SK-N-SH (cell line): ENCODE data around the gene ZNF213. TPM values are rescaled to one million over a fixed set of nuclear protein-coding genes. Genes with fewer than 3 reads are reported as not detected.

Experiments used
- CTCF ChIA-PET: fragments of 300-600, 350-600 bp; formaldehyde crosslinking; extraction: SDS; loops from one replicate; lab custom pipeline; 2021; lab: Yijun Ruan, JAX
- POLR2A ChIA-PET: fragments of 350-600 bp; sonication (Branson Sonifier 250); formaldehyde crosslinking; extraction: SDS; loops from one replicate; lab custom pipeline; 2020; ENCODE audit warnings: antibody characterized with exemption, inconsistent platforms; lab: Yijun Ruan, JAX
- DNase-seq: peaks from one replicate; pipeline ENCODE4 v3.0.0; 2012
- H2AFZ ChIP-seq: fragments of 200-600 bp; sonication (generic); 2 replicates; pipeline ENCODE4 v1.8.1; 2016; ENCODE audit warnings: antibody characterized with exemption, mild to moderate bottlenecking, low read depth
- H3F3A ChIP-seq: fragments of 200-600 bp; sonication (generic); replicated peaks from 2 replicates; pipeline ENCODE3; 2016; ENCODE audit warnings: antibody characterized with exemption, mild to moderate bottlenecking; ENCODE audit not compliant: insufficient read depth
- H3K27ac ChIP-seq, 2 experiments: fragments of 200-500 bp in 1 of 2; fragments of 200-600 bp in 1 of 2; sonication (Bioruptor generic) in 1 of 2; sonication (generic), shearing (Covaris generic) in 1 of 2; 2 replicates each; pipeline versions ENCODE4 v1.5.1 to v1.6.1; 2014 to 2016; ENCODE audit warnings: low read depth in 2 of 2, inconsistent platforms in 1 of 2, low read length in 1 of 2, mild to moderate bottlenecking in 1 of 2, mixed read lengths in 1 of 2
- H3K27me3 ChIP-seq: fragments of 200-600 bp; sonication (generic), shearing (Covaris generic); 2 replicates; pipeline ENCODE4 v1.6.1; 2016; ENCODE audit warnings: mixed run types; ENCODE audit not compliant: insufficient read depth
- H3K36me3 ChIP-seq, 2 experiments: fragments of 200-500 bp in 1 of 2; fragments of 200-600 bp in 1 of 2; sonication (Bioruptor generic) in 1 of 2; sonication (generic) in 1 of 2; replicated peaks in 1 of 2; 2 replicates each; pipeline versions ENCODE3 to v1.5.1; 2014 to 2016; ENCODE audit warnings: low read length in 1 of 2, mild to moderate bottlenecking in 1 of 2; ENCODE audit not compliant: insufficient read depth in 2 of 2, control insufficient read depth in 1 of 2
- H3K4me1 ChIP-seq, 2 experiments: fragments of 200-500 bp in 1 of 2; fragments of 200-600 bp in 1 of 2; sonication (Bioruptor generic) in 1 of 2; sonication (generic), shearing (Covaris generic) in 1 of 2; 2 replicates each; pipeline versions ENCODE4 v1.5.1 to v1.6.1; 2014 to 2016; ENCODE audit warnings: low read depth in 1 of 2, low read length in 1 of 2, mixed run types in 1 of 2; ENCODE audit not compliant: insufficient read depth in 2 of 2, control insufficient read depth in 1 of 2
- H3K4me2 ChIP-seq: fragments of 200-600 bp; sonication (generic), shearing (Covaris generic); 2 replicates; pipeline ENCODE4 v1.6.1; 2017; ENCODE audit warnings: mixed run types
- H3K4me3 ChIP-seq, 2 experiments: fragments of 200-500 bp in 1 of 2; fragments of 200-600 bp in 1 of 2; sonication (Bioruptor generic) in 1 of 2; sonication (generic), shearing (Covaris generic) in 1 of 2; 2 replicates each; pipeline versions ENCODE4 v1.5.1 to v1.8.1; 2014 to 2016; ENCODE audit warnings: low read depth in 2 of 2, inconsistent platforms in 1 of 2, low read length in 1 of 2, mild to moderate bottlenecking in 1 of 2, mixed read lengths in 1 of 2, moderate library complexity in 1 of 2
- H3K79me2 ChIP-seq: fragments of 200-600 bp; sonication (generic); 2 replicates; pipeline ENCODE4 v1.8.1; 2017; ENCODE audit warnings: mild to moderate bottlenecking; ENCODE audit not compliant: insufficient read depth
- H3K9ac ChIP-seq: fragments of 200-600 bp; sonication (generic); 2 replicates; pipeline ENCODE4 v1.6.1; 2017; ENCODE audit warnings: mixed run types
- H3K9me2 ChIP-seq: fragments of 200-600 bp; sonication (generic); 2 replicates; pipeline ENCODE4 v1.6.1; 2017; ENCODE audit warnings: mixed run types
- H3K9me3 ChIP-seq: fragments of 200-600 bp; sonication (generic); 2 replicates; pipeline ENCODE4 v1.6.1; 2017; ENCODE audit warnings: mixed run types, mild to moderate bottlenecking, moderate library complexity
- H4K20me1 ChIP-seq: fragments of 200-600 bp; sonication (generic); 2 replicates; pipeline ENCODE4 v1.6.1; 2017; ENCODE audit warnings: mild to moderate bottlenecking, mixed run types; ENCODE audit not compliant: insufficient read depth
- CHD2 ChIP-seq: fragments of 150-350 bp; IDR thresholded peaks from 2 replicates; pipeline ENCODE4 v1.6.1; 2018; ENCODE audit warnings: low read length; ENCODE audit not compliant: partially characterized antibody
- CTCF ChIP-seq: fragments of 200-600 bp; sonication (generic); IDR thresholded peaks from 2 replicates; pipeline ENCODE4 v1.6.1; 2017; ENCODE audit warnings: antibody characterized with exemption, mild to moderate bottlenecking, moderate library complexity
- ELF1 ChIP-seq: IDR thresholded peaks from 2 replicates; pipeline ENCODE4 v1.4.0; 2012
- EZH2phosphoT487 ChIP-seq: fragments of 200-600 bp; sonication (generic); IDR thresholded peaks from 2 replicates; pipeline ENCODE4 v1.6.1; 2017; ENCODE audit warnings: low read depth, mixed run types, mild to moderate bottlenecking, antibody characterized with exemption, moderate library complexity, borderline replicate concordance
- FOSL2 ChIP-seq: IDR thresholded peaks from 2 replicates; pipeline ENCODE4 v1.4.0; 2012; ENCODE audit warnings: low read depth, mild to moderate bottlenecking, moderate library complexity, borderline replicate concordance
- FOXJ3 ChIP-seq: sonication (generic); formaldehyde crosslinking; IDR thresholded peaks from 2 replicates; pipeline ENCODE4 v1.5.1; 2020; ENCODE audit warnings: mild to moderate bottlenecking, missing genetic modification reagents
- FOXM1 ChIP-seq: IDR thresholded peaks from 2 replicates; pipeline ENCODE4 v1.4.0; 2012; ENCODE audit warnings: low read depth, mild to moderate bottlenecking
- GABPA ChIP-seq: IDR thresholded peaks from 2 replicates; pipeline ENCODE4 v1.4.0; 2012; ENCODE audit warnings: low read depth, mild to moderate bottlenecking
- GATA2 ChIP-seq: sonication (generic); formaldehyde crosslinking; IDR thresholded peaks from 2 replicates; pipeline ENCODE4 v1.5.0; 2020; ENCODE audit warnings: mild to moderate bottlenecking, missing genetic modification reagents
- JUND ChIP-seq: IDR thresholded peaks from 2 replicates; pipeline ENCODE4 v1.4.0; 2012
- MAX ChIP-seq: IDR thresholded peaks from 2 replicates; pipeline ENCODE4 v1.4.0; 2012; ENCODE audit warnings: low read depth
- MEF2A ChIP-seq: IDR thresholded peaks from 2 replicates; pipeline ENCODE4 v1.4.0; 2012; ENCODE audit warnings: low read depth, borderline replicate concordance
- MXI1 ChIP-seq: IDR thresholded peaks from 2 replicates; pipeline ENCODE4 v1.6.1; 2012; ENCODE audit warnings: mild to moderate bottlenecking, low read depth, low read length, improper control_type of control experiment
- NRF1 ChIP-seq: IDR thresholded peaks from 2 replicates; pipeline ENCODE4 v1.6.1; 2012; ENCODE audit warnings: low read depth, mild to moderate bottlenecking, low read length
- PBX3 ChIP-seq: IDR thresholded peaks from 2 replicates; pipeline ENCODE4; 2012
- RCOR1 ChIP-seq: fragments of 150-350 bp; IDR thresholded peaks from 2 replicates; pipeline ENCODE4 v1.6.1; 2017; ENCODE audit warnings: antibody characterized with exemption, low read length
- RFX5 ChIP-seq: IDR thresholded peaks from 2 replicates; pipeline ENCODE4 v1.6.1; 2012; ENCODE audit warnings: mild to moderate bottlenecking, improper control_type of control experiment, low read length
- TAF1 ChIP-seq: IDR thresholded peaks from 2 replicates; pipeline ENCODE4 v1.6.1; 2012; ENCODE audit warnings: low read depth, mild to moderate bottlenecking, low read length, moderate library complexity, borderline replicate concordance
- TCF12 ChIP-seq: IDR thresholded peaks from 2 replicates; pipeline ENCODE4 v1.4.0; 2012
- YY1 ChIP-seq: IDR thresholded peaks from 2 replicates; pipeline ENCODE4 v1.4.0; 2012; ENCODE audit warnings: low read depth, mild to moderate bottlenecking
- WGBS: methylation state at CpG from one replicate; pipeline ENCODE4 v1.1.6; 2017; ENCODE audit warnings: low lambda C conversion rate; 5-methylcytosine and 5-hydroxymethylcytosine counted together
- polyA plus RNA-seq, 3 experiments: library from polyadenylated mRNA; depleted of rRNA; stranded (reverse); fragments of >200 nt; gene quantifications; 2 replicates each; pipeline ENCODE4 v1.2.3, GENCODE V29; 2012
- TF ChIP-seq, protein P1 (sequence below): IDR thresholded peaks from 2 replicates; pipeline ENCODE4 v1.6.1; 2012; ENCODE audit warnings: mild to moderate bottlenecking, low read depth, low read length, moderate library complexity
- TF ChIP-seq, protein P2 (sequence below): fragments of 150-350 bp; IDR thresholded peaks from 2 replicates; pipeline ENCODE4 v1.6.1; 2017; ENCODE audit warnings: antibody characterized with exemption, low read length, low read depth, borderline replicate concordance

Gene ZNF213
- polyA plus RNA-seq, 1 of the 3 experiments (the other 2 are of a cell fraction) = 1.1 TPM

DNA sequence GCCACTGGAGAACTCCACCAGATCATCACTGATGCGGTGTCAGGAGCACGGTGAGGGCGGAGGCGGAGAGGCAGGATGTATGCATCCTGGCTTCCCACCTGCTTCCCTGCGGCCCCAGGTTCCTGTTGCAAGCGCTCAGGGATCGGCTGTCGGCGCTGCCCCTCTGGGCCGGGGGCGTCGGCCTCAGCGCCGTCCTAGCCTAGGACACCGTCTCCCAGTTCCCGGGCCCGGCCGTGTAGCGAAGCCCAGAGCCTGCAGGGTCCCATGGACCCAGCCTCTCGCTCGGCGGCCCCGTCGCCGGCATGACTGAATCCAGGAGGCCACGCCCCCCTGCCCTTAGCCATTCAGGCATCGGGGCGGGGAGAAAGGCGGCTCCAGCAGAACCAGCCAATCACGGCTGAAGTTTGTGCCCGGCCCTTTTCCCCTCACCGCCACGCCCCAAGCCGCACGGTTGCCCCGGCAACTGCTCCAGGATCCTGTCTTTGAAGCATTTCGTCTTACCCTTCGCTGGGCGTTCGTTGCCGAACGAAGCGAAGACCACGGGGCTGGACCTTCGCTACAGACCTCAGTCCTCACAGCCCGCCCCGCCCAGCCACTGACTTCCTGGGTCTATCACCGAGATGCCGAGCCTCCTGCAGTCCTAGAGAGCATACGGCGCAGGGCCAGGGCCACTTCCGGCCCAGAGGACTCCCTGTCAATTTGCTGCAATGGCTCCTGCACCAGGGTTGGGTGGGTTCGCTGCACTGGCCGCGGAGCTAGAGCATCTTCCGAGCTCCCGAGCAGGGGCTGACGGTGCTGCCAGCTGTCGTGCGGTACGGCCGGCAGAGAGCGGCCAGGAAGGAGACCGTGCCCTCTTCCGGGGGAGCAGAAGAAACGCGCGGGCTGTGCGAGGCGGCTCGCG is 10.6 kb upstream of the ZNF213 start:
- H3K27me3 ChIP-seq = no peaks in the 10 kb centered on the region
- peak overlapping the region; percentile 71 to 78 for H3K27ac ChIP-seq
- H3K9me2 ChIP-seq = no peaks in the 10 kb centered on the region
- CTCF ChIA-PET = interaction anchor here (0.7 to 1.3 kb wide), 5 partner anchors 10 to 173 kb away, joined by 3 to 4 read pairs (median 4); partner anchors contain the start of gene ZNF213
- peak overlapping the region; percentile 58 for H3K9ac ChIP-seq
- peak; percentile 96 for DNase-seq
- 1% methylated on average over 36 of the region's 72 CpGs for WGBS
- H2AFZ ChIP-seq = peak overlapping the region; percentile 87
- peaks cover 4 to 6% of the 10 kb centered on the region in 2 experiments; a peak in 1 of 4 replicates for H3K4me1 ChIP-seq
- peaks cover 4% of the 10 kb centered on the region; the same call in 1 of the 2 replicates for H3K79me2 ChIP-seq
- H4K20me1 ChIP-seq = no peaks in the 10 kb centered on the region
- POLR2A ChIA-PET = interaction anchor here (0.7 kb wide), 1 partner anchor 26 kb away, joined by 3 read pairs; no protein-coding TSS in a partner anchor
- peaks cover 27 to 29% of the 10 kb centered on the region in 2 experiments for H3K36me3 ChIP-seq
- H3K9me3 ChIP-seq = no peaks in the 10 kb centered on the region
- peak overlapping the region; percentile 61 to 83 for H3K4me3 ChIP-seq
- H3K4me2 ChIP-seq = peak overlapping the region; percentile 97
- peaks cover 25% of the 10 kb centered on the region for H3F3A ChIP-seq
- TF ChIP-seq MEF2A = no peak
- TF ChIP-seq NRF1 = no peak
- TF ChIP-seq RCOR1 = peak; percentile 7; the same call in 1 of the 2 replicates
- peak; percentile 34 for TF ChIP-seq PBX3
- TF ChIP-seq, protein P1, sequence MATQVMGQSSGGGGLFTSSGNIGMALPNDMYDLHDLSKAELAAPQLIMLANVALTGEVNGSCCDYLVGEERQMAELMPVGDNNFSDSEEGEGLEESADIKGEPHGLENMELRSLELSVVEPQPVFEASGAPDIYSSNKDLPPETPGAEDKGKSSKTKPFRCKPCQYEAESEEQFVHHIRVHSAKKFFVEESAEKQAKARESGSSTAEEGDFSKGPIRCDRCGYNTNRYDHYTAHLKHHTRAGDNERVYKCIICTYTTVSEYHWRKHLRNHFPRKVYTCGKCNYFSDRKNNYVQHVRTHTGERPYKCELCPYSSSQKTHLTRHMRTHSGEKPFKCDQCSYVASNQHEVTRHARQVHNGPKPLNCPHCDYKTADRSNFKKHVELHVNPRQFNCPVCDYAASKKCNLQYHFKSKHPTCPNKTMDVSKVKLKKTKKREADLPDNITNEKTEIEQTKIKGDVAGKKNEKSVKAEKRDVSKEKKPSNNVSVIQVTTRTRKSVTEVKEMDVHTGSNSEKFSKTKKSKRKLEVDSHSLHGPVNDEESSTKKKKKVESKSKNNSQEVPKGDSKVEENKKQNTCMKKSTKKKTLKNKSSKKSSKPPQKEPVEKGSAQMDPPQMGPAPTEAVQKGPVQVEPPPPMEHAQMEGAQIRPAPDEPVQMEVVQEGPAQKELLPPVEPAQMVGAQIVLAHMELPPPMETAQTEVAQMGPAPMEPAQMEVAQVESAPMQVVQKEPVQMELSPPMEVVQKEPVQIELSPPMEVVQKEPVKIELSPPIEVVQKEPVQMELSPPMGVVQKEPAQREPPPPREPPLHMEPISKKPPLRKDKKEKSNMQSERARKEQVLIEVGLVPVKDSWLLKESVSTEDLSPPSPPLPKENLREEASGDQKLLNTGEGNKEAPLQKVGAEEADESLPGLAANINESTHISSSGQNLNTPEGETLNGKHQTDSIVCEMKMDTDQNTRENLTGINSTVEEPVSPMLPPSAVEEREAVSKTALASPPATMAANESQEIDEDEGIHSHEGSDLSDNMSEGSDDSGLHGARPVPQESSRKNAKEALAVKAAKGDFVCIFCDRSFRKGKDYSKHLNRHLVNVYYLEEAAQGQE = no peak
- TF ChIP-seq CHD2 = peak; percentile 12
- TF ChIP-seq EZH2phosphoT487 = no peak
- TF ChIP-seq TAF1 = peak; percentile 61
- peak; percentile 80 for TF ChIP-seq MXI1
- peak; percentile 84 for TF ChIP-seq ELF1
- TF ChIP-seq MAX = peak; percentile 4; the same call in 1 of the 2 replicates
- no peak; the same call in 1 of the 2 replicates for TF ChIP-seq JUND
- TF ChIP-seq FOSL2 = no peak
- no peak; the same call in 1 of the 2 replicates for TF ChIP-seq TCF12
- TF ChIP-seq GABPA = peak; percentile 78
- TF ChIP-seq FOXJ3 (CRISPR knock-in tag) = no peak
- peak; percentile 77 for TF ChIP-seq YY1
- no peak for TF ChIP-seq FOXM1
- TF ChIP-seq CTCF = no peak
- no peak for TF ChIP-seq RFX5
- TF ChIP-seq, protein P2, sequence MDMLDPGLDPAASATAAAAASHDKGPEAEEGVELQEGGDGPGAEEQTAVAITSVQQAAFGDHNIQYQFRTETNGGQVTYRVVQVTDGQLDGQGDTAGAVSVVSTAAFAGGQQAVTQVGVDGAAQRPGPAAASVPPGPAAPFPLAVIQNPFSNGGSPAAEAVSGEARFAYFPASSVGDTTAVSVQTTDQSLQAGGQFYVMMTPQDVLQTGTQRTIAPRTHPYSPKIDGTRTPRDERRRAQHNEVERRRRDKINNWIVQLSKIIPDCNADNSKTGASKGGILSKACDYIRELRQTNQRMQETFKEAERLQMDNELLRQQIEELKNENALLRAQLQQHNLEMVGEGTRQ = no peak
- no peak for TF ChIP-seq GATA2
